OCI-LY1 (cell line): ENCODE results near the gene GAS6.

Source experiments
- H2AFZ ChIP-seq: fragments of 200-600 bp; sonication (generic), shearing (Covaris generic); 2 replicates; pipeline ENCODE4 v1.6.0; 2014; ENCODE audit warnings: antibody characterized with exemption, mild to moderate bottlenecking, low read length
- H3F3A ChIP-seq: fragments of 200-600 bp; sonication (generic), shearing (Covaris generic); 2 replicates; pipeline ENCODE4 v1.6.0; 2014; ENCODE audit warnings: mild to moderate bottlenecking, antibody characterized with exemption, low read length, moderate library complexity; ENCODE audit not compliant: insufficient read depth
- H3K27ac ChIP-seq: fragments of 200-600 bp; sonication (generic); 2 replicates; pipeline ENCODE4 v1.5.1; 2014; ENCODE audit warnings: low read length, mixed run types, mild to moderate bottlenecking, low read depth; ENCODE audit not compliant: poor library complexity, severe bottlenecking
- H3K27me3 ChIP-seq: fragments of 200-600 bp; sonication (generic); 2 replicates; pipeline ENCODE4 v1.6.0; 2014; ENCODE audit warnings: antibody characterized with exemption, mild to moderate bottlenecking, low read length, moderate library complexity; ENCODE audit not compliant: insufficient read depth
- H3K36me3 ChIP-seq: fragments of 200-600 bp; sonication (generic); 2 replicates; pipeline ENCODE4 v1.6.1; 2014; ENCODE audit warnings: mild to moderate bottlenecking, antibody characterized with exemption, low read length, moderate library complexity, mixed read lengths; ENCODE audit not compliant: insufficient read depth
- H3K4me1 ChIP-seq: fragments of 200-600 bp; sonication (generic); 2 replicates; pipeline ENCODE4 v1.5.1; 2014; ENCODE audit warnings: mild to moderate bottlenecking, low read length, moderate library complexity; ENCODE audit not compliant: insufficient read depth, severe bottlenecking
- H3K4me2 ChIP-seq: fragments of 200-600 bp; sonication (generic), shearing (Covaris generic); 2 replicates; pipeline ENCODE4 v1.6.1; 2014; ENCODE audit warnings: low read length
- H3K4me3 ChIP-seq: fragments of 200-600 bp; sonication (generic); 2 replicates; pipeline ENCODE4 v1.5.1; 2014; ENCODE audit warnings: low read length, low read depth, mild to moderate bottlenecking, mixed read lengths; ENCODE audit not compliant: poor library complexity, severe bottlenecking
- H3K79me2 ChIP-seq: fragments of 200-600 bp; shearing (Covaris generic); 2 replicates; pipeline ENCODE4 v1.6.1; 2016; ENCODE audit warnings: mixed run types, low read length, mixed read lengths; ENCODE audit not compliant: insufficient read depth
- H3K9ac ChIP-seq: fragments of 200-600 bp; sonication (generic), shearing (Covaris generic); 2 replicates; pipeline ENCODE4 v1.6.1; 2014; ENCODE audit warnings: mild to moderate bottlenecking, low read length, mixed read lengths
- H3K9me2 ChIP-seq: fragments of 200-600 bp; sonication (generic), shearing (Covaris generic); 2 replicates; pipeline ENCODE4 v1.6.1; 2014; ENCODE audit warnings: low read depth, mild to moderate bottlenecking, low read length, mixed read lengths
- H3K9me3 ChIP-seq: fragments of 200-600 bp; shearing (Covaris generic); 2 replicates; pipeline ENCODE4 v1.6.1; 2014; ENCODE audit warnings: low read length, mixed read lengths
- H4K20me1 ChIP-seq: fragments of 200-600 bp; sonication (generic), shearing (Covaris generic); 2 replicates; pipeline ENCODE4 v1.6.0; 2016; ENCODE audit warnings: mild to moderate bottlenecking, low read length; ENCODE audit not compliant: insufficient read depth
- CTCF ChIP-seq: fragments of 200-600 bp; sonication (generic), shearing (Covaris generic); IDR thresholded peaks from 2 replicates; pipeline ENCODE4 v1.5.1; 2017; ENCODE audit warnings: mild to moderate bottlenecking, antibody characterized with exemption, low read length, moderate library complexity, mixed read lengths
- EZH2 ChIP-seq: fragments of 200-600 bp; sonication (generic), shearing (Covaris generic); IDR thresholded peaks from 2 replicates; pipeline ENCODE4 v1.8.0; 2017; ENCODE audit warnings: borderline replicate concordance, mixed run types, mild to moderate bottlenecking, antibody characterized with exemption, low read length, moderate library complexity, mixed read lengths

GAS6 gene

DNA sequence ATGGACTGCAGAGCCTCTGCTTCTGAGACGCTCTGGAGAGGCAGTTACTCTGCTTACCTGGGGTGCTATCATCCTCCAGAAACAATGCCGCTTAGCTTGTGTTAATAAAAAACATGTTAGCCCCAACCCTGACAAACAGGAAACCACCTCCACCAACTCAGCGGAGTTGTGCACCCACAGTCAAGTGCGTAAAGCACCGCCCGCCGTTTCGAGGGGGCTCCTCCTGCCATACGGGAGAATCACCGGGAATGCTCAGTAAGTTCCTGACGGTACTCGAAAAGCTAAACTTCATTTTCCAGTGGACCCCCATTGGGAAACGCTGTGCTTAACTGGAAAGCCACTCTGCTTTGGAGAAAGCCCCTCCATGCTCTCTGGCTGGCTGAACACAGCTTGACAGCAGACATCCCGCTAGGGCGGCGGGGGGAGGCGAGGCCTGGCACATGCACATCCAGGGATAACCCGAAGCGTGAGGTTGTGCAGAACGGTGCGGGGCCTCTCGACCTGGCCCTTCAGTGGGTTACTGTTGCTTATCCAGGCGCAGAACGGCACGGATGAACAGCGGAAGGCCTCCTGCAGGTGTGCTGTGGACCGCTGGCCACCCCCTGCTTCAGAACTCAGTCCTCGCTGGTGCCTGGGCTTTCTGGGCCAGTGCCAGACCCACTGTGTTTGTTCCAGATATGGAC lies 17.1 kb downstream of the GAS6 start:
- no peak overlapping the region for H3K27ac ChIP-seq
- no peaks in the 10 kb centered on the region for H4K20me1 ChIP-seq
- H3K36me3 ChIP-seq = no peaks in the 10 kb centered on the region
- no peaks in the 10 kb centered on the region for H3K79me2 ChIP-seq
- no peak overlapping the region for H3K4me3 ChIP-seq
- TF ChIP-seq CTCF = no peak
- TF ChIP-seq EZH2 = no peak
- H3K4me1 ChIP-seq = no peaks in the 10 kb centered on the region
- no peak overlapping the region for H3K9ac ChIP-seq
- H3K27me3 ChIP-seq = peaks cover 45% of the 10 kb centered on the region
- H2AFZ ChIP-seq = no peak overlapping the region
- H3K4me2 ChIP-seq = no peak overlapping the region
- H3F3A ChIP-seq = no peaks in the 10 kb centered on the region
- no peaks in the 10 kb centered on the region for H3K9me2 ChIP-seq
- no peaks in the 10 kb centered on the region for H3K9me3 ChIP-seq

DNA sequence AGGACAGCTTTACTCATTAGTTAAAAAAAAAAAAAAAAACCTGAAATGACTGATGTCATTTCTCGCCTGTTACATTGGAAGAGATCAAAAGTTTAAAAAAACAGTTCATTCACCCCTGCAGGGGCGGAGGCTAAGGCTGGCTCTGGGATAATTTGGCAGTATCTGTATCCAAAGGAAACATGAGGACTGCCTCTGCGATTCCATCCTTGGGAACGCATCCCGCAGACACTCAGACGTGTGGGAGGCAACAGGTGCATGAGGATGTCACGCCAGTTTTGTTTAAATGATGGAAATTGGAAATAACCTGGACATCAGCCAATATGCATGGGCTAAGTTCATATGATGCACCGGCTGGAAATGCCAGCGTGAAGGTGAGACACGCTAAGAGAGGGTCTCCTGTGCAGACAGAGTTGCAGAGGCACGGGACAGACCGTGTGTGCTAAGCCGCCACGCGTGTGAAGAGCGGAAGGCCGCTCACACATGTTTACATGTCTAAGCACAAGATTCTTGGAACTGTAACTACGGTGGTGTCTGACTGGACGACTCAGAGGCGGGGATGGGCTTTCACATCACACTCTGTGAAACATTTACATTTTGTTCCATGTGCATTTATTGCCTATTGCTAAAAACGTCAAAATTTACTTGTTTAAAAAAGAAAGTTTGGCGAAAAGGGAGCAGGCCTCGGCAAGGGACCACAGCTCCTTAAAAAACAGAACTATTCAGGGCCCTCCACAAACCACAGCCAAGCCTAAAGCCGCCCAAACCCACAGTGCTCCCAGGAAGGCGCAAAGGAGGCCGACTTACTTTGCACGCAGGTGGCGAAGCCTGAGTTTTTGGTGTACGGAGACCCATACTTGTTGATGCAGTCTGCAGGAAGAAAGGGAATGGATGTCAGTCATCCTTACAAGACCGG lies 17.9 kb downstream of the GAS6 start:
- no peak overlapping the region for H3K9ac ChIP-seq
- H2AFZ ChIP-seq = no peak overlapping the region
- no peak overlapping the region for H3K27ac ChIP-seq
- no peaks in the 10 kb centered on the region for H3K4me1 ChIP-seq
- no peaks in the 10 kb centered on the region for H3K36me3 ChIP-seq
- no peaks in the 10 kb centered on the region for H4K20me1 ChIP-seq
- peaks cover 45% of the 10 kb centered on the region for H3K27me3 ChIP-seq
- H3F3A ChIP-seq = no peaks in the 10 kb centered on the region
- no peaks in the 10 kb centered on the region for H3K9me3 ChIP-seq
- TF ChIP-seq CTCF (no peak), EZH2 (no peak)
- H3K4me3 ChIP-seq = no peak overlapping the region
- no peaks in the 10 kb centered on the region for H3K79me2 ChIP-seq
- H3K9me2 ChIP-seq = no peaks in the 10 kb centered on the region
- H3K4me2 ChIP-seq = no peak overlapping the region

GRCh38 chr13:113845055-113845454 lies 18.8 kb downstream of the GAS6 start:
- no peaks in the 10 kb centered on the region for H3K79me2 ChIP-seq
- H3F3A ChIP-seq = no peaks in the 10 kb centered on the region

More at GRCh38 chr13:113845055-113845454, 18.8 kb downstream of the GAS6 start:
- Histone ChIP-seq H2AFZ (no peak overlapping the region), H3K4me1 (no peaks in the 10 kb centered on the region), H3K4me3 (no peak overlapping the region), H4K20me1 (no peaks in the 10 kb centered on the region), H3K27ac (no peak overlapping the region), H3K9me3 (no peaks in the 10 kb centered on the region), H3K27me3 (peaks cover 36% of the 10 kb centered on the region), H3K9me2 (no peaks in the 10 kb centered on the region), H3K9ac (no peak overlapping the region), H3K4me2 (no peak overlapping the region), H3K36me3 (no peaks in the 10 kb centered on the region)
- TF ChIP-seq EZH2 = no peak
- TF ChIP-seq CTCF = no peak
